GM18520 (cell line): ENCODE results near the gene EPB41L1.

ENCODE experiments used
- ATAC-seq: cut with Tn5 transposase; IDR thresholded peaks from one replicate; pipeline ENCODE4 v1.9.1; 2021; ENCODE audit not compliant: unreplicated experiment

EPB41L1 gene

DNA sequence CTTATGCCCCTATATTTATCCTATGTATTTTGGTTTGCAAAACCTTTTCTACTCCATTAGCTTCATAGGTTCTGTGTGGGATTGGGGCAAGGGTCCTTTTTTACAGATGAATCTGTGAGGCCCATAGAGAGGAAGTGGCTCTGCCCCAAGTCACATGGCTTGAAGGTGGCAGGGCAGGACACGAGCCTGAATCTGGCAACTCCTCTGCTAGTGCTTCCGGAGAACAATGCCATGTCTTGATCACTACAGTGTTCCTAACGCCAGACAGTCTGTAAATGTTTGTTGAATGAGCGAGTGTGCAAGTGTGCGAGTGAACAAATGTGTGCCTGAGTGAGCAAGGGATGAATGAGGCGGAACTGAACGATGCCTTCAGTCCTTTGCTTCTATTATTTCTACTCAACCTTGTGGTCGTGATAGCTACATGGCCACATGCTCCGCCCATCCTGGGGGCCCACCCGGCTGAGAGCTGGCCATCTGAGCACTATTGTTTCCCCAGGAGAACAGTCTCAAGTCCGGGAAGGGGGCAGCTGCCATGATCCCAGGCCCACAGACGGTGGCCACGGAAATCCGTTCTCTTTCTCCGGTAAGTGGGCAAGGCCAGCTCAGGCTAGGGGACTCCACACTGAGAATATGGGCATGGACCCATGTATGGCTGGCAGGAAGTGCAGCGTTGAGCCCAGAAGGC lies 64.0 kb downstream of the EPB41L1 start:
- ATAC-seq, result no peak

DNA sequence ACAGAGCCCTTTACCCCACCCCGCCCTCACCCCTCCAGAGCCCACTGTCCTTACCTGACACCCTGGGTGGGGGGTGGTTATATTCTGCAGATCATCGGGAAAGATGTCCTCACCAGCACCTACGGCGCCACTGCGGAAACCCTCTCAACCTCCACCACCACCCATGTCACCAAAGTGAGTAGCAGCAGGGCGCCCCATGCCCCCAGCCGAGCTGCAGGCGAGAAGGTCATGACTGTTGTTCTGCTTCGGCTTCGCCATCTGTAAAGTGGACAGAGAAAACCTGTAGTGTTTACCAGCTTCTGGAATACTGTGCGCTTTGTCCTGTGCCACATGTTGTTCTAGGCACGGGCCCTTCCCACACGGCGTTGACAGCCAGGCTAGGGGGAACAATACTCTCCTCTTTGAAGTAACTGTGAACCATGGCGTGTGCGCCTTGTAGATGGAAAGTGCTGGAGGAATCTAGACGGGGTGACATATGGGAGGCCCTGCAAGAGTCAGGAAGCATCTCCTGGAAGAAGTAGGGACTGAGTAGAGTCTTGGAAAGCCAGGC lies 65.2 kb downstream of the EPB41L1 start:
- no peak for ATAC-seq

DNA sequence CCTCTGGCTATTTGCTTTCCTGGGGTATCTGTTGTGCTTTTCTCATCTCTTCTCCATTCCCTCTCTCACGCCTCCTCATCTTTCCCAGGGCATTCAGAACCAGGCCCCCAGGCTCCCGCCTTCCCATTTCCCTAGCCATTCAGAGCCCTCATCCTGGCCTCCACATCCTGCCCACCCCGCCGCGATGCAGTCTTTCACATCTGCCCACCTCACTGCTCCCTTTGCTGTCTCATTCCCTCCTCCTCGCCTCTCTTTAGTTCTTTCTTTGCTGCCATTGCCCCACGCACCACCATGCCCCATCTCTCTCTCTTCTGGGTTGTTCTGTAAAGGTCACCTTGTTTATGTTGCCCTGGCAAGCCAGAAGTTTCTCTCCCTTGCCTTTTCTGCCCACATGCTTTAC lies 71.1 kb downstream of the EPB41L1 start:
- ATAC-seq, result no peak

DNA sequence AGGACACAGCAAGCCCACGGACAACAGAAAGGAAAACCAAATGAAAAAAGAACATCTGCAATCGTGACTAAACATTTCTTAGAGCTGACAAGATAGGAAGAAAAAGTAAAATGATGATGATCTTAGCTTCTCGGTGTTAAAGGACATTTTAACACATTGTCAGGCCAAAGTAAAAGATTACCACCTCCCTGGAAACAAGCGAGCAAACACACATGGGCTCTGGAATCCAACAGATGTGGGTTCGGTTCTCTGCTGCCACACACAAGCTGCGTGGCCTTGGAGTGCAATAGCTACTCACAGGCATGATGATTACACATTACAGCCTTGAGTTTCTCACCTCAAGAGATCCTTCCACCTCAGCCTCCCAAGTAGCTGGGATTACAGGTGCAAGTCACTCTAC lies 74.2 kb downstream of the EPB41L1 start:
- ATAC-seq, result no peak

DNA sequence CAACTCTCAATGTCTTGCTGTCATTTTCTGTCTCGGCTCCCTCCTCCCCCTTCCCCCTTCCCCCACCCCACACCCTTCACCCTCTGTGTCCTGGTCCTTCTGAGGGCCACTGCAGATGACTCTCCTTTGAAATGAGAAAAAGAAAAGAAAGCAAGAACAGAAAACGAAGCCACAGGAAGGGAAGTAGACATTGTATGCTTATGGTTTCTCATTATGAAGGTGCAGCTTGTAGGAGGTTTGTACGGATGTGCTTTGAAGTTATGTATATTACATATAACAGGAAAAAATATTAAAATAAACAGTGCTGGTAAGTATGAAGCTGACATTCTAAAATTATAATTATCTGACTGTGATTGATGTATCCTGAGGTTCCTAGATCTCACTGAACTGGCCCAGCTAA lies 75.5 kb downstream of the EPB41L1 start:
- ATAC-seq, result no peak

DNA sequence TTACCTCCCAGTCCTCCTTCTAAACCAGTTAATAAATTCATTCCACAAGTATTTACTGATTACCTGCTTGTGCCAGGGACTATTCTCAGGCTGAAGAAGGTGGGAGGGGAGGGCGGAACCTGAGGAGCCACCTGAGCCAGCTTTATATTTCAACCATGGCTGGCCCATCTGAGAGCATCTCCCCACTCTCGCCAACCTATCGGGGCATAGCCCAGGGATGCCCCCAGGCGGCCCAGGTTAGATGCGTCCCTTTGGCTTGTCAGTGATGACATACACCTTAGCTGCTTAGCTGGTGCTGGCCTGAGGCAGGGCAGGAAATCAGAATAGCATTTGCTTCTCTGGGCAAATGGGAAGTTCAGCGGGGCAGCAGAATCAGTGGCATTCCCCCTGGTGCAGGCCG lies 76.8 kb downstream of the EPB41L1 start:
- ATAC-seq, result no peak

DNA sequence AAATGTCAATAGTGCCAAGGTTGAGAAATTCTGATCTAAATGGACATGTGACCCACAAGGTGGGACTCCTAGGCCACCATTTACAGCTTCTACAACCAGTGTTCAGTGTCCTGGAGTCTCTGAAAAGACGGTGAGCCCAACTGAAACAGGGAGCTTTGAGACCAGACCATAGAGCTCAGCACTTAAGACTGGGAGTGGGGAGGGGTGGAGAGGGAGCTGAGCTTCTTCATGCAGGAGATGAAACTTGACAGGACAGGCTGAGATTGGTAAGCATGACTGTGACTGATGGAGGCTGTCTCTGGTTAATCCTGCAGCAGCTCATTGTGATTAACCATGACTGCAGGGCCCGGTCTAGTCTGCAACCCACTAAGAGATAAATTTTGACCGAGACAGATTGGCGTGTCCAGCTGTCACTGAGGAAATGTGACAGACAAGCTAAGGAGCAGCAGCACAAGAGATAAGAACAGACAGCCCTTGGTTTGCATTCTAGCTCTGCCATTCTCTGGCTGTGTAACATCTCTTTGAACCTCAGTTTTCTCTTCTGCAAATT lies 80.3 kb downstream of the EPB41L1 start:
- ATAC-seq, result no peak

DNA sequence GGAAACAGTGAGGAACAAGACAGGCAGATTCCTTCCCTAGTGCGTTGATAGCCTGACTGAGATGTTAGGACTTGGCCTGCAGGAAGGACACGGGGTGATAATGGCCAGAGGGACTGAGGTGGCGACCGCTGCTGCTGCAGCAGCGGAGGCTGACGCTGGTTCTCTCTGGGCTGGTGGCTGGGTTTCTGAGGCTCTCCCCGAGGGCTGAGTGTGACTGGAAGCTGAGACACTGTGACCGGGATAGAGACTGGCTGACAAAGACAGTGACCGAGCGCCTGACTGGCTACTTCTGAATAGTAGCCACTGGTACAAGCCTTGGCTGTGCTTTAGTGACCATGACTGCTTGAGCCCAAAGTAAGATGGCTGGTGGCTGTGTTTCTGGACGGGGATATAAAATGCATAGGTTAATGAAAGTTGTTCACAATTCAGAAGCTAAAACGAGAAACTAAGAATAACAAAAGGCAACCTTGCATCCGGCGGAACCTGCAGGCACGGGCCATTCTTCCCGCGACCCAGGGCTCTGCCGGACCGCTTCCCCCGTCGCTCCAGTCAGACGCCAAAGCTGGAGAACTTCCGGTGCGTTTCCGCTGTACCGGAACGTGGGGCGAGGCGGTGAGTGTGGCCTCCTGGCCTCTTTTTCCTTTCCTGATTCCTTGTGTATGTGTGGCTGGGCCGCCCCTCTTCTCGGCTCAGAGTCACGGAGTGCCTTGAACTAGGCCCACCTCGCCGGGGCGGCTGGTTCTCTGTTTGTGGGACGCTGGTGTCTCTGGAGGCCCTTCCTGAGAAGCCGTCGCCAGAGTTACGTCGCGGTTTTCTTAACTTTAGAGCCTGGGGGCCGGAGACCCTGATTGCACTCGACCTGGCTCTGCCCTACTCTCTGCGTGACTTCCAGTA lies 81.6 kb downstream of the EPB41L1 start, which contains the start of gene AAR2:
AAR2 (plus strand) TSS at position 587 of the 894 bp plus-strand sequence. CDS start 3,391 bp downstream, outside the sequence.
- no peak for ATAC-seq

DNA sequence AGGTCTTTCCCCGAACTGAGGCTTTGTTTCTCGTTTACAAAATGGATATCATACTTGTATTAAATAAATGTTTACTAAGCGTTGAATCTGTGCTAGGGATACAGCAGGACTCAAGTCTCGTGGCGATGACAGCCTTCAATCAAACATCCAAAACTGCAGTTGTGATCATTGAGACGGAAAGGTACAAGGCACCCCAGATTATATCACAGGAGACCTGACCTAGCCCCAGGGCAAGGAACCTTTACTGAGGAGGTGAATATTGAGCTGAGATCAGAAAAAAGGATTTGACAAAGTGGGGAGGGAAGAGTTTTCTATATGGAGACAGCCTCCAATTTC lies 82.2 kb downstream of the EPB41L1 start:
- no peak for ATAC-seq

DNA sequence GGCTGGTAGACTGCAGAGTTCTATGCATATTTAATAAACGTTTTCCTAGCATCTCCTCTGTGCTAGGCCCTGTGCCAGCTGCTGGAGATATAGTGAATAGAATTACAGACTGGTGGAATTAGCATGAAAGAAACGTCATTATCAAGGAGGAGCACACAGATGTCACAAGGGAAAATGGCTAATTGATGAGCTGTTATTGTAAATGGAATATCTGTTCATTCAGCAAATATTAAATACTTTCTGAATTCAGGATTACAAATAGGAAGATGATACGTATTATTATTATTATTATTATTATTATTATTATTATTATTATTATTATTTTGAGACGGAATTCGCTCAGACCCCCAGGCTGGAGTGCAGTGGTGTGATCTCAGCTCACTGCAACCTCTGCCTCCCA lies 82.9 kb downstream of the EPB41L1 start:
- no peak for ATAC-seq

DNA sequence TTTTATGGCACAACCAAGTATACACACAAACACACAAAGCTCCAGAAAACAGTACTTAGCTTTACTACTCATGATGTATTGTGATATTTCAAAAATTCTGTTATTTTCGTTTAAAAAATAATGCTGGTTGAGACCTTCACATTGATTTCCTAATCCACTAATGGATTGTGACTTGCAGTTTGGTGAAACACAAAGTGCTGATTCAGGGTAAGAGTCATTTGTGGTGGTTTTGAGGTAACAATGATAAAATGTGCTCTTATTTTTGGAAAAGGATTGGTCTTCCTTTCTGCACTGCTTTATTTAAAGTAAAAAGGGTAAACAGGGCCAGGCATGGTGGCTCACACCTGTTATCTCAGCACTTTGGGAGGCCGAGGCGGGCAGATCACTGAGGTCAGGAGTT lies 83.6 kb downstream of the EPB41L1 start:
- no peak for ATAC-seq

DNA sequence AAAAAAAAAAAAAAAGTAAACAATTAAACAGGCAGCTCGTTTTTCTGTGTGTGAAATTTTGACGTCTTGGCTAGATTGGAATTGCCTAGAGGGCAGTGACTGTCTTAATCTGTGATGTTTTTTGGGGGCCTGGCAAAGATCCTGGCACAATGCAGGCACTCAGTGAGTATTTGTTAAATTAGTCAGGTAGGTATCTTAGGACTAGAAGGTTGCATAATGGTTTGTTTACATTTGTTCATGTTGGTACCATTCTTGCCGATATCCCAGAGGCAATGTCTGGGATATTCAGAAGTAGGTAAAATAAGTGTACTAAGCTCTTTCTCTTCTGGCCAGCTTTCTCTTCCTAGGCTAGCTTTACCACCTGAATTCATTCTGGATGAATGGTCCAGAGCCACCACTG lies 84.2 kb downstream of the EPB41L1 start:
- no peak for ATAC-seq

DNA sequence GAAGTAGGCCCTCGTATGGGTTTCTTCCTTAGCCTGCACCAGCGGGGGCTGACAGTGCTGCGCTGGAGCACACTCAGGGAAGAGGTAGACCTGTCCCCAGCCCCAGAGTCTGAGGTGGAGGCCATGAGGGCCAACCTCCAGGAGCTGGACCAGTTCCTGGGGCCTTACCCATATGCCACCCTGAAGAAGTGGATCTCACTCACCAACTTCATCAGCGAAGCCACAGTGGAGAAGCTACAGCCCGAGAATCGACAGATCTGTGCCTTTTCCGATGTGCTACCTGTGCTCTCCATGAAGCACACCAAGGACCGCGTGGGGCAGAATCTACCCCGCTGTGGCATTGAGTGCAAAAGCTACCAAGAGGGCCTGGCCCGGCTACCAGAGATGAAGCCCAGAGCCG lies 85.5 kb downstream of the EPB41L1 start:
- no peak for ATAC-seq

DNA sequence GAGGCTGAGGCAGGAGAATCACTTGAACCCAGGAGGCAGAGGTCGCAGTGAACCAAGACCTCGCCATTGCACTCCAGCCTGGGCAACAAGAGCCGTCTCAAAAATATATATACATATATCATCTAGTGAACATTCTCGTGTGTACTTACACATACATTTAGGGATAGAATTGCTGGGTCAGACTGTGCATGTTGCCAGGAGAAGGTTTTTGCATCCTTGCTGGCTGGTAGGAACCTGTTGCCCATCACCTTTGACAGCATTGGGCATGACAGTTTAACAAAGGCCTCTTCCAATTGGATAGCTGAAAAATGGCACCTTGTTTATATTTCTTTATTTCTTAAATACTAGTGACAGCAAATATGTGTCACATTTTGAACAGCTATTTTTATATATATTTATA lies 87.1 kb downstream of the EPB41L1 start:
- no peak for ATAC-seq

DNA sequence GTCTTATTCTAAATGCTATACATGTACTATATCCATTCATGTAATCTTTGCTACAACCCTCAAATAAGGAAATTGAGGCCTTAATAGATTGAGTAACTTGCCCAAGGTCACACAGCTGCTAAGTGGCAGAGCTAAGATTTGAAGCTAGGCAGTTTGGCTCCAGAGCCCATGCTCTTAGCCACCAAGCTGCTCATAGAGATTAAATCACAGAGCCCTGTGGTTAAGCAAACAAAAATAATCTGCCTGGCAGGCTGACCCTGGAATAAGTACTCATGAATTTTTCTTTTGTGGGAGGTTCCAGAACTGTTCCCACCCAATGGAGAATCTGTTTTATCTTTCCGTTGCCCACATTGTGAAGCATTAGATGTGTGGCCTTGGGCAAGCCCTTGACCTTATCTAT lies 89.2 kb downstream of the EPB41L1 start:
- no peak for ATAC-seq

DNA sequence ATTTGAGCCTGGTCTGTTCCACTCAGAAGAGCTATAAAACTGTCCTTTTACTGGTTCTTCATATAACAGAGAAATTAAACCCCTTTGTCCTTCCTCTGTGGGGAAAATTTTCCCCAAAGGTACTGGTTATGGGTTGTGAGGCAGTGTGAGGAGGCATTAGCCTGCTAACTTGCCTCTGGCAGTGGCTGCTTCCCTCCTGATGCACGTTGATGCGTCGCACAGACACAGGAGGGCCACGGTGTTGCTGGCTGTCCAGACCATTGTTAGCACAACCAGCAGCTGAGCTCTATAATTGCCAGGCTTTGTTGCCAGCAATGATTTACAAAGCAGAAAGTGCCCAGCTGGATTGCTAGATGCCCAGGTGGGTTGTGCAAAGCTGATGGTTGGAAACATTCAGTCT lies 91.9 kb downstream of the EPB41L1 start:
- no peak for ATAC-seq

DNA sequence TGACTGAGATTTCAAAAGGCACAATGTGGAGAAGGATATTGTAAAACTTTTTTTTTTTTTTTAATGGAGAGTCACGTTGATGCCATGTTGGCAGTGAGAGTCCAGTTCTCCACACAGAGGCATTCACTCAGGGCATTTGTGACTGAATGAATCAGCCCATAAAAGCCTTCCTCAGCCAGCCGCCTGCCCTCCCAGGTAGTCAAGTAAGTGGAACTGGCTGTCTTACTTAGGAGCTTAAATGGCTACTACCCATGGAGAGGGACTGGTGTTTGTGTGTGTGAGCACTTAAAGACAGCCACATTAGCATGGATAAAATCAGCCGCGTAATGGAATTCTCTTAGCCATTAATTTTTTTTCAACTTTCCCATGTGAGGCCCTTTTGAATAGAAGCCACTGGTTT lies 94.3 kb downstream of the EPB41L1 start:
- ATAC-seq, result no peak

DNA sequence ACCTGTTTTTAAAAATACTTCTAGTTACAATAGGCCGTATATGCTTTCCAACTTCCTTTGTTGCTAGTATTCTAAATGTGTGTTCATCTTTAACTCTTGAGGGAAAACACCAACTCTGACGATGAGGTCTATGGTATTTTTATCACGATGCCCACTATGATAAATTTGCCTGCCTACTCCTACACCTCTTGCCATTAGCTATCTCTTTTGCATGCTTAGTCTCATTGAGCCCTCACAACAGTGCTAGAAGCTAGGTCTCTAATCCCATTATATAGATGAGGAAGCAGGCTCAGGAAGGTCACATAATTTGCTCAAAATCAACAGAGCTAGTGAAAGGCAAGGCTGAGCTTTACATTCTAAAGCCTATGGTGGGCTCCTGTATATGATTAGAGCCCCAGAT lies 94.9 kb downstream of the EPB41L1 start:
- no peak for ATAC-seq

DNA sequence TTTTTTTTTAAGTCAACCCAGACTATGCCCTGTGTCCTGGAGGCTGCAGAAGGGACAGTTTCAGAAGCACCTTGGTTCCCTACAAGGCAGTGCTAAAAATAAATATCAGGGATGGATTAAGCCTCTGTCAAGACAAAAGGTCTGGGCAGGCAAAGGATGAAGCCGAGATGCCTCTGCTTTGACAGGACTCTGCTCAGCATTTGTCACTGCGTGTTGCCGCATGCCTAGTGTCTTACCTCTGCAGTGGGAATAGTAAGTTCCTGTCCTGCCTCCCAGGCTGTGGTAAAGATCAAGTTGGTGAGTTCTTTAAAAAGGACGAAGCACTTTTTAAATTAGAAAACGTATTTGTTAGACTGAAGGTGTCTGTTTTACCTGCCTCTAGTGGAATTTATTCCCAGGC lies 96.9 kb downstream of the EPB41L1 start:
- no peak for ATAC-seq

DNA sequence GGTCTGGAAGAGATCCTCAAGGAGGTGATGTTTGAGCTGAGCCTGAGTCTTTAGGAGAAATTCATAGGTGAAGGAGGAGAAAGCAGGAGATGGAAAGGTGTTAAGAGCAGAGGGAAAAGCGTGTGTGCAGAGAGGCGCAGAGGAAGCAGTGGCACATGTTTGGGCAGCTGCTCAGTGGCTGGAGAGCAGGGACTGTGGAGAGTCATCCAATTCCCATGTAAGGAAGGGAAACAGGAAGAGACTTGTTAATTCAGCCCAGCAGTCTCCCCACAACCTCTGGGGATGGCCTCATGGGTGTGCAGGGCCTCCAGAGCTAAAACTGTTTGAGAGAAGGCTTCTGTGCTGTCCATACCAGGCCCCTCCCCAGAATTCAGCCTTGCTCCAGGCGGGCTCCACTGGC lies 98.0 kb downstream of the EPB41L1 start:
- no peak for ATAC-seq

DNA sequence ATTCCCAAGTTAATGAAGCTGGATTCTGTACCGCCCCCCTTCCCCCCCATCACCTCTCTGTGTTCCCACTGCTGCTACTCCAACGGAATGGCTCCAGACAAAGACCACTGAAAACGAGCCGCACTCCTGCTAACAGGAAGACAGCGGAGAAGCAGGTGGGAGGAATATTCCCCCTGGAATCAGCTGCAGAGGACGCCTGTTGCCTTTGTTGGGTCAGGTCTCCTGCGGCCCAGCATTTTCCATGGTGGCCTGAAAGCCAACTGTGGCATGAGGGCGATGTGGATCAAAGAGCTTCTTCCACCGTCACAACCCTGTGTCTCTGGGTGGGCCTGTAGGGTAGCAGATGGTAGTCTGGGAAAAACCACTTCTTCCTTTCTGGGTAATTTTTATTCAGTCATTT lies 98.5 kb downstream of the EPB41L1 start:
- no peak for ATAC-seq

DNA sequence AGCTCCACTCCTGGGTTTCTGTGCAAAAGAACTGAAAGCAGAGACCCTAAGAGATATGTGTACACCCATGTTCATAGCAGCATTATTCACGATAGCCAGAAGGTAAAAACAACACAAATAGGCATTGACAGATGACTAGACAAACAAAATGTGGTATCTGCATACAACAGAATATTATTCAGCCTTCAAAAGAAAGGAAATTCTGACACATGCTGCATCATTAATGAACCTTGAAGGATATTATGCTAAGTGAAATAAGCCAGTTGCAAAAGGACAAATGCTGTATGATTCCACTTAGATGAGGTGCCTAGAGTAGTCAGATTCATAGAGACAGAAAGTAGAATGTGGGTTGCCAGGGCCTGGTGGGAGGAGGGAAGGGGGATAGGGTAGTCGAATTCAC lies 99.5 kb downstream of the EPB41L1 start:
- ATAC-seq, result no peak
